T-helper 1 cell treated with Interleukin-12 subunit alpha and Interleukin-12 subunit beta and Interleukin-4 antibody, amounts not matched to agents 30 ng/mL and 1 ng/mL, for 36 hours (primary cell): ENCODE results near the gene TRIM49C. TPM values are rescaled to one million over a fixed set of nuclear protein-coding genes. Genes with fewer than 3 reads are reported as not detected.
"Not testable (repeated sequence)": the region's sequence is repeated elsewhere in the genome, so short reads cannot be mapped to it uniquely, and the experiment has no call there.

Experiments
- intact Hi-C: fragments of 100-400 bp; cut with micrococcal nuclease; formaldehyde crosslinking; loops from one replicate; pipeline ENCODE4 v1.15.1; 2024
- total RNA-seq: library from RNA; stranded (reverse); gene quantifications from 2 replicates; pipeline ENCODE4 v1.2.3, GENCODE V29; 2022

TRIM49C gene
- total RNA-seq = not detected in 2 replicates

- intact Hi-C loops = not testable (repeated sequence)
Observed at GRCh38 chr11:90030806-90031205, at the start of gene TRIM49C. TRIM49C (plus strand) TSS chr11:90031106; CDS start chr11:90035212, 4,106 bp downstream.

- intact Hi-C loops = not testable (repeated sequence)
Observed at GRCh38 chr11:90024184-90024583, 6.7 kb upstream of the TRIM49C start.

GRCh38 chr11:90051591-90052209 lies 20.8 kb downstream of the TRIM49C start:
- intact Hi-C loops = not testable (repeated sequence)

- intact Hi-C loops = not testable (repeated sequence)
Observed at GRCh38 chr11:90052311-90052710, 21.4 kb downstream of the TRIM49C start.

GRCh38 chr11:90053545-90053944 lies 22.6 kb downstream of the TRIM49C start:
- intact Hi-C loops = not testable (repeated sequence)

GRCh38 chr11:90085650-90086049 lies 54.7 kb downstream of the TRIM49C start, which contains the start of gene UBTFL1:
UBTFL1 (plus strand) TSS chr11:90085950; CDS start chr11:90085950, 0 bp downstream.
- intact Hi-C loops = not testable (repeated sequence)

- intact Hi-C loops = not testable (repeated sequence)
Observed at GRCh38 chr11:90088731-90089130, 57.8 kb downstream of the TRIM49C start.

Other genes with a start within 250 kb of the TRIM49C start
- not detected in 2 replicates for gene TRIM49, start 222.5 kb upstream of the TRIM49C start, total RNA-seq
- not detected in 2 replicates for gene TRIM64B, start 152.6 kb upstream of the TRIM49C start, total RNA-seq
- not detected in 2 replicates for gene TRIM49D1, start 108.9 kb upstream of the TRIM49C start, total RNA-seq
- not detected in 2 replicates for gene TRIM49D2, start 107.0 kb upstream of the TRIM49C start, total RNA-seq
- gene TRIM64, start 65.1 kb upstream of the TRIM49C start, total RNA-seq = not detected in 2 replicates
- gene UBTFL1, start 54.8 kb downstream of the TRIM49C start, total RNA-seq = not detected in 2 replicates
- gene NAALAD2, start 103.6 kb downstream of the TRIM49C start, total RNA-seq = not detected in 2 replicates
- gene CHORDC1, start 191.9 kb downstream of the TRIM49C start, total RNA-seq = 61.9 and 65.7 TPM in 2 replicates